HCT116 (cell line): Measurements from ENCODE around the gene CRIP1. TPM values are rescaled to one million over a fixed set of nuclear protein-coding genes. Genes with fewer than 3 reads are reported as not detected.

Source experiments
- ATAC-seq: fragments of 200-7000 bp; cut with Tn5 transposase; 2 replicates; pipeline ENCODE4 v1.9.1; 2020; ENCODE audit warnings: mild to moderate bottlenecking, moderate library complexity
- BruUV-seq: library from RNA; stranded (reverse); fragments of 400-500 nt; replicated peaks from 2 replicates; lab custom pipeline; 2021; lab: Mats Ljungman, UMichigan
- CTCF ChIA-PET: fragments of 300-600 bp; sonication (Branson Sonifier 250); formaldehyde crosslinking; loops from one replicate; lab custom pipeline; 2021; ENCODE audit warnings: antibody characterized with exemption; lab: Charles Lee
- POLR2A ChIA-PET: fragments of 300-600, 350-600 bp; sonication (Branson Sonifier 250); formaldehyde crosslinking; loops from one replicate; lab custom pipeline; 2021; ENCODE audit warnings: antibody characterized with exemption; lab: Charles Lee
- RAD21 ChIA-PET, 2 experiments: fragments of 300-600 bp; sonication (Branson Sonifier 250); formaldehyde crosslinking; loops; one replicate each; lab custom pipeline; 2023; ENCODE audit warnings: low total read pairs in 2 of 2; ENCODE audit not compliant: uncharacterized antibody in 2 of 2, unreplicated experiment in 2 of 2, low non-redundant PET in 1 of 2; lab: Charles Lee
- DNase-seq: peaks from one replicate; pipeline ENCODE4 v3.0.0-alpha.2; 2010; ENCODE audit warnings: low read depth, low spot score
- H2AFZ ChIP-seq: fragments of 200-600 bp; shearing (Covaris generic), sonication (generic); 2 replicates; pipeline ENCODE4 v1.6.1; 2017; ENCODE audit warnings: low read depth, mixed run types, mixed read lengths, antibody characterized with exemption, low read length; ENCODE audit not compliant: poor library complexity, severe bottlenecking
- H3K27ac ChIP-seq: 2 replicates; pipeline ENCODE4 v1.5.1; 2012; ENCODE audit warnings: low read depth, low read length
- H3K27me3 ChIP-seq: fragments of 200-600 bp; sonication (generic); 2 replicates; pipeline ENCODE4 v1.6.1; 2016; ENCODE audit warnings: mixed run types, low read length, mixed read lengths; ENCODE audit not compliant: insufficient read depth
- H3K36me3 ChIP-seq, 2 experiments: fragments of 200-500 bp in 1 of 2; fragments of 200-600 bp in 1 of 2; sonication (Bioruptor generic) in 1 of 2; sonication (generic) in 1 of 2; 2 replicates each; pipeline versions ENCODE4 v1.5.1 to v1.6.1; 2014 to 2016; ENCODE audit warnings: low read length in 2 of 2, inconsistent platforms in 1 of 2, mixed read lengths in 1 of 2, mixed run types in 1 of 2; ENCODE audit not compliant: insufficient read depth in 2 of 2, control insufficient read depth in 1 of 2
- H3K4me1 ChIP-seq, 2 experiments: fragments of 200-600 bp in 1 of 2; sonication (generic) in 1 of 2; 2 replicates each; pipeline versions ENCODE4 v1.5.1 to v1.6.1; 2012 to 2017; ENCODE audit warnings: low read length in 2 of 2, inconsistent platforms in 1 of 2, mild to moderate bottlenecking in 1 of 2, mixed read lengths in 1 of 2, mixed run types in 1 of 2, moderate library complexity in 1 of 2; ENCODE audit not compliant: insufficient read depth in 2 of 2, control insufficient read depth in 1 of 2
- H3K4me2 ChIP-seq: fragments of 200-600 bp; sonication (generic); 2 replicates; pipeline ENCODE4 v1.6.1; 2017; ENCODE audit warnings: mixed run types, low read length, mixed read lengths
- H3K4me3 ChIP-seq, 2 experiments: fragments of 200-600 bp in 1 of 2; sonication (generic) in 1 of 2; replicated peaks in 1 of 2; 2 replicates each; pipeline ENCODE4 v1.5.1; 2011 to 2016; ENCODE audit warnings: low read length in 2 of 2, control low read depth in 1 of 2, low read depth in 1 of 2, mild to moderate bottlenecking in 1 of 2, mixed read lengths in 1 of 2, mixed run types in 1 of 2
- H3K79me2 ChIP-seq: fragments of 200-600 bp; sonication (generic); 2 replicates; pipeline ENCODE4 v1.6.1; 2017; ENCODE audit warnings: mild to moderate bottlenecking, mixed run types, low read length, moderate library complexity, mixed read lengths; ENCODE audit not compliant: insufficient read depth
- H3K9ac ChIP-seq: fragments of 200-600 bp; sonication (generic); 2 replicates; pipeline ENCODE4 v1.6.1; 2016; ENCODE audit warnings: low read length, mixed read lengths
- H3K9me2 ChIP-seq: fragments of 200-600 bp; sonication (generic), shearing (Covaris generic); 2 replicates; pipeline ENCODE4 v1.6.1; 2017; ENCODE audit warnings: mixed run types, mild to moderate bottlenecking, moderate library complexity; ENCODE audit not compliant: insufficient read depth
- H3K9me3 ChIP-seq, 2 experiments: fragments of 200-500 bp in 1 of 2; fragments of 200-600 bp in 1 of 2; sonication (Bioruptor generic) in 1 of 2; sonication (generic) in 1 of 2; 2 replicates each; pipeline ENCODE4 v1.6.1; 2014 to 2017; ENCODE audit warnings: low read length in 2 of 2, mixed read lengths in 2 of 2, inconsistent platforms in 1 of 2, low read depth in 1 of 2, mild to moderate bottlenecking in 1 of 2, mixed run types in 1 of 2, moderate library complexity in 1 of 2; ENCODE audit not compliant: control insufficient read depth in 1 of 2, insufficient read depth in 1 of 2
- H4K20me1 ChIP-seq: fragments of 200-600 bp; sonication (generic), shearing (Covaris generic); 2 replicates; pipeline ENCODE4 v1.6.1; 2017; ENCODE audit warnings: mixed run types, mild to moderate bottlenecking, moderate library complexity; ENCODE audit not compliant: insufficient read depth
- CEBPB ChIP-seq: IDR thresholded peaks from 2 replicates; pipeline ENCODE4 v1.6.1; 2012; ENCODE audit warnings: low read depth
- EGR1 ChIP-seq: IDR thresholded peaks from 2 replicates; pipeline ENCODE4 v1.6.1; 2012; ENCODE audit warnings: low read depth
- ELF1 ChIP-seq: IDR thresholded peaks from 2 replicates; pipeline ENCODE4 v1.6.1; 2012; ENCODE audit warnings: low read depth, borderline replicate concordance
- EZH2 ChIP-seq: fragments of 200-600 bp; sonication (generic); IDR thresholded peaks from 2 replicates; pipeline ENCODE4 v1.6.1; 2017; ENCODE audit warnings: antibody characterized with exemption, mixed run types
- EZH2phosphoT487 ChIP-seq: fragments of 200-600 bp; IDR thresholded peaks from 2 replicates; pipeline ENCODE4 v1.6.1; 2018; ENCODE audit warnings: antibody characterized with exemption, borderline replicate concordance
- FOSL1 ChIP-seq: IDR thresholded peaks from 2 replicates; pipeline ENCODE4 v1.6.1; 2012; ENCODE audit warnings: low read depth
- POLR2A ChIP-seq: IDR thresholded peaks from 2 replicates; pipeline ENCODE4 v1.7.0; 2011; ENCODE audit warnings: borderline replicate concordance; ENCODE audit not compliant: insufficient read depth, insufficient read length; ENCODE audit errors: extremely low read depth
- RAD21 ChIP-seq: IDR thresholded peaks from 2 replicates; pipeline ENCODE4 v1.6.1; 2012; ENCODE audit warnings: low read depth, mild to moderate bottlenecking
- REST ChIP-seq: IDR thresholded peaks from 2 replicates; pipeline ENCODE4 v1.6.1; 2012; ENCODE audit warnings: low read depth
- SRF ChIP-seq: IDR thresholded peaks from 2 replicates; pipeline ENCODE4 v1.6.1; 2012; ENCODE audit warnings: low read depth
- TCF7L2 ChIP-seq: IDR thresholded peaks from 2 replicates; pipeline ENCODE4 v1.7.0; 2011; ENCODE audit warnings: borderline replicate concordance, inconsistent platforms; ENCODE audit not compliant: insufficient read depth, insufficient read length; ENCODE audit errors: extremely low read depth
- ZBTB33 ChIP-seq: IDR thresholded peaks from 2 replicates; pipeline ENCODE4 v1.6.1; 2011; ENCODE audit warnings: mild to moderate bottlenecking, low read length, moderate library complexity; ENCODE audit not compliant: insufficient replicate concordance; ENCODE audit errors: extremely low read depth
- ZFX ChIP-seq: fragments of 450-650 bp; IDR thresholded peaks from 2 replicates; pipeline ENCODE4 v1.6.1; 2017
- intact Hi-C: fragments of 100-400 bp; cut with micrococcal nuclease; formaldehyde crosslinking; loops from 2 replicates; pipeline ENCODE4 v1.10.0; 2022
- total RNA-seq: library from RNA; stranded (reverse); gene quantifications from one replicate; pipeline ENCODE4 v1.2.1, GENCODE V29; 2021; ENCODE audit not compliant: unreplicated experiment

Gene CRIP1
- total RNA-seq, 1 experiment from 2014 or later, result 260 TPM

GRCh38 chr14:105445290-105445689, 41.4 kb upstream of the CRIP1 start:
- no peaks in the 10 kb centered on the region for H3K27me3 ChIP-seq
- H3K9ac ChIP-seq, result no peak overlapping the region
- H3K4me2 ChIP-seq, result no peak overlapping the region
- TF ChIP-seq CEBPB (no peak), TCF7L2 (no peak), EZH2 (no peak), SRF (no peak), EGR1 (no peak), FOSL1 (no peak), REST (no peak), ZBTB33 (no peak), ELF1 (no peak), EZH2phosphoT487 (no peak), ZFX (no peak), POLR2A (no peak), RAD21 (no peak)
- TF ChIP-seq, all 23 proteins: peak for 0
- no peak for ATAC-seq
- Histone ChIP-seq H3K27ac (no peak overlapping the region), H3K9me3 (no peaks in the 10 kb centered on the region), H3K4me3 (no peak overlapping the region), H3K9me2 (no peaks in the 10 kb centered on the region), H3K79me2 (peaks cover 23% of the 10 kb centered on the region; the same call in 1 of the 2 replicates), H3K36me3 (peaks cover 4 to 13% of the 10 kb centered on the region in 2 experiments; a peak in 2 of 4 replicates), H2AFZ (no peak overlapping the region), H4K20me1 (no peaks in the 10 kb centered on the region), H3K4me1 (no peaks in the 10 kb centered on the region)
- no TSS peak for BruUV-seq
- POLR2A ChIA-PET, result no interaction called here
- CTCF ChIA-PET, result no interaction called here
- RAD21 ChIA-PET, result no interaction called here
- intact Hi-C loops, result no loop called here
- DNase-seq, result no peak
